HG02938 (cell line): ENCODE data around the gene ADAM29.
"Not testable (repeated sequence)": the region's sequence is repeated elsewhere in the genome, so short reads cannot be mapped to it uniquely, and the experiment has no call there.

Source experiments
- ATAC-seq: cut with Tn5 transposase; IDR thresholded peaks from one replicate; pipeline ENCODE4 v1.9.1; 2021; ENCODE audit warnings: mild to moderate bottlenecking, moderate library complexity; ENCODE audit not compliant: unreplicated experiment

The ADAM29 gene

DNA sequence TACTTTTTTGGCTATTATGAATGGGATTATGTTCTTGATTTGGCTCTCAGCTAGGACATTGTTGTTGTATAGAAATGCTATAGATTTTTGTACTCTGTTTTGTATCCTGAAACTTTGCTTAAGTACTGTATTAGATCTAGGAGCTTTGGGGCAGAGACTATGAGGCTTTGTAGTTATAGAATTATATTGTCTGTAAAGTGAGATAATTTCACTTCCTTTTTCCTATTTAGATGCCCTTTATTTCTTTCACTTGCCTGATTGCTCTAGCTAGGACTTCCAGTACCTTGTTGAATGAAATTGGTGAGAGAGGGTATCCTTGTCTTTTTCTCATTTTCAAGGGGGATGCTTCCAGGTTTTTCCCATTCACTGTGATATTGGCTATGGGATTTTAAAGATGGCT lies 28.1 kb downstream of the ADAM29 start:
- ATAC-seq: no peak

GRCh38 chr4:174948826-174949225 lies 30.7 kb downstream of the ADAM29 start:
- ATAC-seq: no peak

DNA sequence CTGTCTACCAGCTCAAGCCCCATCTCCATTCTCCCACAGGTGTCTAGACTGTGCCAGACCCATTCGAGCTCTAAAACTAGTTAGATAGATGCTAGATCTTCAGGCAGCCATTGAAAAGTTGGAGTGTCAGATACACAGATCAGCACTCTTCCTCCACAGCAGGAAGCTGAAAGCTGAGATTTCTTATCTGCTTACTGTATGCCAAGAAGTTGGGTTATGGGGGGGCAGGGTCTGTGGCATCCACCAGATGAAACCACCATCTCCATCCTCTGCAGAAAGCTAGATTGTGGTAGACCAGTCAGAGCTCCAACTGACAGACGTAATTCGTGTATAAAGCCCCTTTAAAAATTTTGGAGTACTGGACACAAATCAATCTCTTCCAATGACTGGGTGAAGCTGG lies 54.8 kb downstream of the ADAM29 start:
- no peak for ATAC-seq

- ATAC-seq: no peak
Measured at GRCh38 chr4:174973336-174973735, 55.2 kb downstream of the ADAM29 start.

DNA sequence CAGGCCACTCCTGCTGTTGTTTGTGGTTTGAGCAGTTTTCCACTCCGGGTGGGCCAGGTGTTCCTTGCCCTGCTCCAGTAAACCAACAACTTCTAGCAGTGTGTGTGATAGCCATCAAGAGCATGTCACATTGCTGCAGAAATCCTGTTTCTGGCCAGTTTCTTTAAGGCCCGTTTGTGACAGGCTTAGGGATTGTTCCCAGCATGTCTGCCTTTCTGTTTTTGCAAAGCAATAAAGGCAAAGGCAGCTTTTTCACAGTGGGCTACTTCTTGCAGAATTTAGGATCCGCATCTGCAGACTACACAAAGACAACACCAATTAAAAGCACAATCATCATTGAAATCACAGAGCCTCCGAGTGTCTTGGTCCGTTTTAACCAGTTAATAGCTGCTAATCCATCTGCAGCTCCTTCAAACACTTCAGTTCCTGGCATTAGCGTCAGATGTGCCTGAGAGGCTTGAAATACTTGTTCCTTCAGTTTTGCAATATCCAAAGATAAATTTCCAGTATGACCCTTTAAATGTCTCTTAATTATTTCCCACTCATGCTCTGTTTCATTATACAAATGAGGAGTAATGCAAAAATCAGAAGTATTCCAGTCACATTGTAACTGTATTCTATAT lies 65.1 kb downstream of the ADAM29 start:
- ATAC-seq: no peak

GRCh38 chr4:174983870-174984269 lies 65.7 kb downstream of the ADAM29 start:
- not testable (repeated sequence) for ATAC-seq

GRCh38 chr4:174989791-174990190 lies 71.6 kb downstream of the ADAM29 start:
- ATAC-seq: no peak

DNA sequence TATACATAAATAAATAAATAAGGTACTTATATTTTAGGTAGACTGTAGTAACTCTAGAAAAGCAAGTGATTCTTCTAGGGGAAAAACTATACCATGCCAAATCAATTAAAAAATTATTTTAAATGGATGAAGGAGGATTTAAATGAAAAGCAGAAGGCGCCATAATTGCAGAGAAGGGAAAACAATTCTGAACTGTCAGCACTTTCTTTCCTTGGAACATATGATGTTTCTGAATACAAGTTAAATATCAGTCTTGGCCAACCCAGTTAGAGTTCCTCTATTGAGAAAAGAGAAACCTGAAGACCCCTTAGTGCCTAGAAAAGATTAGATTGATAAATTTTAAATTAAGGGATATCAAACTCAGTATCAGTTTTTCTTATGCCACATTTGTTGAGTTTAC lies 75.8 kb downstream of the ADAM29 start:
- ATAC-seq: no peak

GRCh38 chr4:174996079-174996478 lies 77.9 kb downstream of the ADAM29 start:
- ATAC-seq: no peak

- no peak for ATAC-seq
Measured at GRCh38 chr4:174999407-174999806, 81.2 kb downstream of the ADAM29 start.

- ATAC-seq: no peak
Measured at GRCh38 chr4:175017751-175018150, 99.6 kb downstream of the ADAM29 start.

DNA sequence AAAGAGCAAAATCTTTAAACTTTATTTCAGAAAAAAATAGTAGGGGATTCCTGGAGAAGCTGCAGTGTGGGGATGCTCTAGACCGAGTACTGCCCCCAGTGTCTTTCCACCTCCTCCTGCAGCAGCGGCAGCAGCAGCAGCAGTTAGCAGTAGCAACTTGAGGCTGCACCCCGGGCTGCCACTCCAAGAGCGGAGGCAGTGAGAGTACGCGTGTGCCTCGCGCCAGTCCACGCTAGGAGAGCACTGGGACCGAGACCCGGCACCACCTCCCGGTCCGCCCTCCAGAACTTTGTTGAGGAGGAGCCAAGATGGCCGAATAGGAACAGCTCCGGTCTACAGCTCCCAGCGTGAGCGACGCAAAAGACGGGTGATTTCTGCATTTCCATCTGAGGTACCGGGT lies 101.3 kb downstream of the ADAM29 start:
- not testable (repeated sequence) for ATAC-seq
